Left hindlimb (tissue), 1 donor: ENCODE data around the gene RUBCN.
A peak's percentile ranks its signal among the peaks of the same experiment; 100 is the strongest.
"Not testable (repeated sequence)": the region's sequence is repeated elsewhere in the genome, so short reads cannot be mapped to it uniquely, and the experiment has no call there.

Experiments
- DNase-seq: peaks from one replicate; pipeline ENCODE4 v3.0.0-alpha.2; 2018

Gene RUBCN

GRCh38 chr3:197733042-197733441 is 3.7 kb downstream of the RUBCN start:
- no peak for DNase-seq

- DNase-seq = not testable (repeated sequence)
Observed at GRCh38 chr3:197731483-197731882, 5.2 kb downstream of the RUBCN start.

GRCh38 chr3:197730770-197731169 is 5.9 kb downstream of the RUBCN start:
- not testable (repeated sequence) for DNase-seq

- no peak for DNase-seq
Observed at GRCh38 chr3:197730200-197730599, 6.5 kb downstream of the RUBCN start.

GRCh38 chr3:197728487-197728886 is 8.2 kb downstream of the RUBCN start:
- DNase-seq = no peak

GRCh38 chr3:197727878-197728277 is 8.8 kb downstream of the RUBCN start:
- DNase-seq = not testable (repeated sequence)

GRCh38 chr3:197722734-197723133 is 14.0 kb downstream of the RUBCN start:
- no peak for DNase-seq

- no peak for DNase-seq
Observed at GRCh38 chr3:197720694-197721093, 16.0 kb downstream of the RUBCN start.

- no peak for DNase-seq
Observed at GRCh38 chr3:197718891-197719290, 17.8 kb downstream of the RUBCN start.

- no peak for DNase-seq
Observed at GRCh38 chr3:197714251-197714650, 22.5 kb downstream of the RUBCN start.

GRCh38 chr3:197713477-197713822 is 23.3 kb downstream of the RUBCN start:
- no peak for DNase-seq

- DNase-seq = peak; percentile 81
Observed at GRCh38 chr3:197711973-197712707, 24.6 kb downstream of the RUBCN start.

GRCh38 chr3:197710965-197711364 is 25.7 kb downstream of the RUBCN start:
- not testable (repeated sequence) for DNase-seq

GRCh38 chr3:197709135-197709534 is 27.6 kb downstream of the RUBCN start:
- no peak for DNase-seq

GRCh38 chr3:197706658-197707057 is 30.0 kb downstream of the RUBCN start:
- no peak for DNase-seq

GRCh38 chr3:197701841-197702240 is 34.9 kb downstream of the RUBCN start:
- no peak for DNase-seq

GRCh38 chr3:197700095-197700494 is 36.6 kb downstream of the RUBCN start:
- DNase-seq = no peak

GRCh38 chr3:197697355-197697754 is 39.3 kb downstream of the RUBCN start:
- DNase-seq = no peak

- DNase-seq = no peak
Observed at GRCh38 chr3:197694251-197694650, 42.5 kb downstream of the RUBCN start.

GRCh38 chr3:197692641-197693040 is 44.1 kb downstream of the RUBCN start:
- no peak for DNase-seq

GRCh38 chr3:197690754-197691153 is 46.0 kb downstream of the RUBCN start:
- no peak for DNase-seq

GRCh38 chr3:197687570-197687969 is 49.1 kb downstream of the RUBCN start:
- no peak for DNase-seq

GRCh38 chr3:197686899-197687298 is 49.8 kb downstream of the RUBCN start:
- no peak for DNase-seq

- DNase-seq = no peak
Observed at GRCh38 chr3:197685546-197685945, 51.2 kb downstream of the RUBCN start.

GRCh38 chr3:197683191-197683590 is 53.5 kb downstream of the RUBCN start:
- no peak for DNase-seq
